Activated CD4-positive, CD25-positive, alpha-beta regulatory T cell (primary cell): ENCODE results near the gene FRMD4A.
"Not testable (repeated sequence)": the region's sequence is repeated elsewhere in the genome, so short reads cannot be mapped to it uniquely, and the experiment has no call there.

ENCODE experiments used
- DNase-seq, 4 experiments: peaks; one replicate each; lab custom pipeline; 2025; lab: John Stamatoyannopoulos, UW

FRMD4A gene

DNA sequence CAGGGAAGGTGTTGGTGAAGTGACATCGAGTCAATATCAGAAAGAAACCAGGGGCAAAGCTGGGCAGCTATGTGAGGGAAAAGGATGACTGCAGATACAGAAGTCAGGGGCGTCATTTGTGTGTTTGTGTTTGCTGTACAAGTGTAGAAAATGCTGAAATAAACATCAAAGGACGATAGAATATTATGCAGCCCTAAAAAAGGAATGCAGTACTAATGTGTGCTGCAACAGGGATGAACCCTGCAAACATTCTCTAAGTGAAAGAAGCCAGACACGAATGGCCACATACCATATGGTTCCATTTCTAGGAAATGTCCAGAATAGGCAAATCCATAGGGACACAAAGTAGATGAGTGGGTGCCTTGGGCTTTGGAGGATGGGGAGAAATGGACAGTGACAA, 610.0 kb downstream of the FRMD4A start:
- no peak for DNase-seq

- no peak for DNase-seq
Measured at GRCh38 chr10:13719425-13719824, 611.3 kb downstream of the FRMD4A start.

- no peak for DNase-seq
Measured at GRCh38 chr10:13718820-13719219, 611.9 kb downstream of the FRMD4A start.

DNA sequence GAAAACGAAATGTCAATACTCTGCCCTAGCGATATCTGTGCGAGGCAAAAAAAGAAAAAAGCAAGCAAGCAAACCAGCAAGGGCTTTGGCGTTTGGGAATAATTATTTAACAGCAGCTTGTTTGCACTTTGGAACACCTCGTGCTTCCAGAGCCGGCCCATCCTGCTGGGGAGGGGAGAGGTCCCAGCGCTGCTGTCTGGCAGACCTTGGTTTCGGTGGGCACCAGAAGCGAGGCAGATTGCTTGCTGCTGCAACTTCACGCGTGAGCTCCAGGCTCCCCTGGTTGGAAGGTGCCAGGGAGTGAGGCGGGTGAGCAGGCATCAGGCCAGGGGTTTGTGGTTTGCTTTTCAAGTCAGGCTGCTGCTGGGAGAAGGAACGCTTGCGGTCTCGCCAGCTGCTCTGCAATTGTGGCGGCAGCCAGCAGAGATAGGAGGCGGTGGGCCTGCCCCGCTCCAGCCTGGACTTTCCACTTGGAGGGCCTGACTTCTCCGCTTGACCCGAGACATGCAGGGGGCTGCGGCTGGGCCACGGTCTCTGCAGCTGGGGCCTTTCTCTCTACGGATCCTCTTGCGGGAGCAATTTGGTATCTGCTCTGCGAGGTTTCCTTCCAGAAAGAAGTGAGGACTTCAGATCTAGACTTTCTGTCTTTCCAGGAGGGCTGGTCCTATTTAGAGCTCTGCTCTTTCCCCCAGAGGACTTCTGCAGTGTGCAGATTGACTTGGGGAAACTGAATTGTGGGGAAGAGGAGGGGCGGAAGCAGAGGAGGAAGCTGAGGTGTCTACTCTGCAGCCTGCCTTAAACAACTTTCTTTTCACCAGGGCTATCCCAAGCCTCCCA, 612.6 kb downstream of the FRMD4A start:
- DNase-seq, result no peak

GRCh38 chr10:13717571-13717935, 613.2 kb downstream of the FRMD4A start:
- DNase-seq, result no peak

GRCh38 chr10:13716081-13717071, 614.3 kb downstream of the FRMD4A start:
- no peak for DNase-seq

DNA sequence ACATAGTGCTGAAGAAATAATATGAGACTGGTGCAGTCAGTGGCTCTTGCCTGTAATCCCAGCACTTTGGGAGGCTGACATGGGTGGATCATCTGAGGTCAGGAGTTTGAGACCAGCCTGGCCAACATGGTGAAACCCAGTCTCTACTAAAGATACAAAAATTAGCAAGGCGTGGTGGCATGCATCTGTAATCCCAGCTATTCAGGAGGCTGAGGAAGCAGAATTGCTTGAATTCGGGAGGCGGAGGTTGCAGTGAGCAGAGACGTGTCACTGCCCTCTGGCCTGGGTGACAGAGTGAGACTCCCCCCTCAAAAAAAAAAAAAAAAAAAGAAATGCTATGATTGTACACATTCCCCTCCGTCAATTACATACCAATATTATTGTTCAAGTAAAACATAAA, 615.1 kb downstream of the FRMD4A start:
- DNase-seq, result not testable (repeated sequence)

DNA sequence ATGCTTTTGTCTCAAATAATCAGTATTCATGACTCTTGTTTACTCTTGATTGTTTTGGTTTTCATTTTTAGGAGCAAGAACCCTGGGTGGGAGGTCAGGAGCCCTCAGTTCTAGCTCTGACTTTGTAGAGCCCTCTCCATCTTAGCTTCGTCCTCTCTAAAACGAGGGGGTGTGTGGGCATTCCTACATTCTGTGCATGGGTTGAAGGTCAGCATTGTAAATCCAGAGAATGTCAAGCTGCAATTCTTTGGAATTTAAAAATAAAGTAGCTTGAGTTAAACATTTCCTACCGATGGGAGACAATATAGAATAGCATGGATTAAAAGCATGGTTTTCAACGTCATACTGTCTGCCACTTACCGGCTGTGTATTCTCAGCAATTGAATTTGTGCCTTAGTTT, 615.6 kb downstream of the FRMD4A start:
- DNase-seq, result no peak

- DNase-seq, result no peak
Measured at GRCh38 chr10:13712837-13713581, 617.7 kb downstream of the FRMD4A start.

DNA sequence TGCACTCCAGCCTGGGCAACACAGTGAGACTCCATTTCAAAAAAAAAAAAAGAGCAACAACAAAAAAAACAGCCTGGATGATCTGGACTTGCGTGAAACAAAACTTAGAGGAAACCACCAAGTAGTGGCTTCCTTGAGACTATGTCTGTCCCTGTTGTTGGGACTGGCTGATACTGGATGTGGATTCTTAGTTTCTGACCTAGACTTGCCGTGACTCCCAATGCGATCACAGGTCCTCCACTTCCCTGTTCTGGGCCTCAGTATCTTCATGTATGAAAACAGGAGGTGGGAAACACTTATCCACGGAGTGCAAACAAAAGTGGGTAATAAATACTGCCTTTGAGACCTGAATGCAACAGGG, 618.3 kb downstream of the FRMD4A start:
- no peak for DNase-seq

GRCh38 chr10:13711291-13711690, 619.4 kb downstream of the FRMD4A start:
- DNase-seq, result no peak

DNA sequence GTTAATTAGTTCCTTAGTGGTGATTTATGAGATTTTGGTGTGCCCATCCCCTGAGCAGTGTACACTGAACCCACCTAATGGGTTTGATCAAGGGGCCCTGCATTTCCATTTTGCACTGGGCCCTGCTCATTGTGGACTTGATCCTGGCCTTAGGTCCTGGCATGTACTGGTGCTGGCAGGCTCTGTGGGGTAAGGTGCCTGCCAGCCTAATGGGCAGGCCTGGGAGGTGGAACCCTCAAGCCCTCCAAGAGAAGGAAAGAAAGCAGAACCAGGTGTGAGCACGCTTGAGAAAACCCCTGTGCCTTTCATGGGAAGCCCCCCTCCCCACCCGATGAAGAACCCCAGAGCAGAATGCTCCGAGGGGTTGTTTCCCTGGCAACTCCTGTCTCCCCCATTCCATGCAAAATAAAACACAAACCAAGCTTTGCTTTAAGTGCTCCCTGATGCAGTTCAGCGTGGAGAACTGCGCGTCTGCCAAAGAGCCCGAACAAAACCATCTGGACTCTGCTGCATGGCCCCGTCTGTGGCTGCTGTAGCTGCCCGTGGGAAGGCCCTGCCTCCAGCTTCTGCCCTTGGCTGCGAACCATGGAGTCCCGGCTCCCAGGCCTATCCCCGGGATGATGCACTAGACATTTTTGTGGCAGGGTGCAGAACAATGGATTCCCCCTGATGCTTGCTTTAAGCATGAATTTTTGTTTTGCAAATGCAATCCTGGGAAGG, 620.6 kb downstream of the FRMD4A start:
- DNase-seq, result no peak

GRCh38 chr10:13708256-13708990, 622.3 kb downstream of the FRMD4A start:
- no peak for DNase-seq

DNA sequence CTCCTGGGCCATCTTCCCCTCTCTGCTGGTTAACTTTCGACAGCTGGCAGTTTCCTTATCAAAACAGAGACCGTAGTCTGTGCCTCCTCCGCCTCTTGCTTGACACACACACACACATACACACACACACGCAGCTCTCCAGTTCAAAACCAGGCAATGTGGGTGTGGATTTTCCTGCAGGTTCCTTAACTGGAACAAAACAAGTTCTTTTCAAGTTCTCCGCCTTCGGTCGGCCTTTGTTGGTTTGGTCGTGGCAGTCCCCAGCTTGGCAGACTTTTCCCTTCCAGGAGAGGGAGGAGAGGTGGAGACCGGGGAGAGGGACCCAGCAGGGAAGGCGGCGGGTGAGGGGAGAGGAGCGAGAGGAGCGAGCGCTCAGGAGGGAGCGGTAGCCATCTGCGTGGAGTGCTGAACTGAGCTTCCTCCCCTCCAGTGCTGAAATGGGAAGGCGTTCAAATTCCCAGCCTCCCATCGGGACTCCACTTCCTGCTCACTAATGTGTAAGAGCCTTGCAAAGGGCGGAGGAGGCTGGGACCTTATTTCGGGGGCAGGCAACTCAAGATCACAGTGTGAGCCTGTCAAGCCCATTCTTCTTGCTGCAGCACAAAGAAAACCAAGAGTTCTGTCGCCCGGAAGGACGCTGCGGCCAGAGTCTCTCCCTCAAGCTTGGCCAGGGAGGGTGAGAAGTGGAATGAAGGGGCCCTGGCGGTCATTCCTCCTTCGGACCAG, 623.4 kb downstream of the FRMD4A start:
- no peak for DNase-seq

GRCh38 chr10:13706604-13707003, 624.1 kb downstream of the FRMD4A start:
- no peak for DNase-seq

DNA sequence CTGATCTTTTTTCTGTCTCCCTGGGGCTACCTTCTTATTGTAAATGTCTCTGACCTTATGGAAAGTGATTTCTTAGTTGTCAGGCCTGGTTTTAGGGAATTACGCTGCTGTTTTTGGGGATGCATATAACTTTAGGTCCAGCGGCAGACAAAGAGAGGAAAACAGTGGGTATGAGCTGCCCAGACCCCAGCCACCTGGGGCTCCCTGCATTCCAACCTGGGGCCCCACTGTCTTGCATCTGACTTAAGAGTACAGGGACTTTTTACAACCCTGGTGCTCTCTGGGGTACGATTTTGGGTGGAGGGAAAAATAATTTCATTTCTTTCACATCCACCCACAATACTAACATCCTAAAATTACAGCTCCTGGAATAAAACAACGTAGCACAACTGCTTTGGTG, 624.5 kb downstream of the FRMD4A start:
- DNase-seq, result no peak

DNA sequence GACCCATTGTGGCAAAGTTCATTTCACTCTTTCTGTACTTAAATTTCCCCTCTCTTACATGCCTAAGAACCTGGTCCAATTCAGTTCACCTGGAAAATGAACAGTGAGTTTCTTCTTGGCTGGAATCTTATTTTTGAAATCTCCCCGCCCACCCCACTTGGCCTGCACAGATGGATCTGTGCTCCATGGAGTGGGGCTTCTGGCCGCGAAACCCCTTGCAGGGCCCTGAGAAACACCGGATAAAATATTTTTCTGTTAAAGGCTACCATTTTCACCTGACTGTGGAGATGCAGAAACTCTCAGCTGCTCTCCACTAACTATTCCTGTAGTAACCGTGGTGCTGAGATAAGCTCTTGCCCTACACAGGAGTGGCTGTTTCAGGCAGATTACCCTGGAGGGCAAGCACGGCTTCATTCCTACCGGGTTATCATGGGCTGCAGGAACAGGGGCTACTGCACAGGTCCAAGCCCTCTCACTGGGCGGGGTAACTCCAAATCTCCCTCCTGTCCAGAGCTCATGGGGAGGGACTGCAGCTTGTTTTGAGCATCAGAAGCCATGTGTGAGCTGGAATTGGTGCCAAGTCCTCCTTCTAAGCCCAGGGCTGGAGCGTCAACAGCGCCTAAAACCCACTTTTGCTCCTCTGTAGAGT, 625.1 kb downstream of the FRMD4A start:
- DNase-seq, result no peak

GRCh38 chr10:13704964-13705363, 625.8 kb downstream of the FRMD4A start:
- no peak for DNase-seq

DNA sequence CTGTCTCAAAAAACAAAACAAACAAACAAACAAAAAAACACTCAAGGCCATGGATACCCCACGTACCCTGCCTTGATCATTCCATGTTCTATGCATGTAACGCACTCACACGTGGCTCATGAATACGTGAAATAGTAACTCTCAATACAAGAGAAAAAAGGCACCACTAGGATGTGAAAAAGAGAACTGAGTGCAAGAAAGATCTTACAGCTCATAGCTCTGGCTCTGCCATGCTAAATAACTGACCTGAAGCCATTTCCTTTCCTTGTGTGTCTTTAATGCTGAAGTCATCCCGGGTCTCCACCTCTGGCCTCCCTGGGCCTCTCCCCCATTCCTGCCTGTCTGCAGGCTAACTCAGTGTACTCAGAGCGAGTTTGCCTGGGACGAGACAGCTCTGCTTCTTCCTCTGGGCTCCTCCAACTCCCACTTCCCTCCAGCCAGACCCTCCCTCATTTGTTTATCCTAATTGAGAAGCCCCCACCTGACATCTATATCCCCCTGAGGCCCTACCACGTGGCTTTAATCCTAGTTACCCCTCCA, 626.7 kb downstream of the FRMD4A start:
- no peak for DNase-seq
